Spleen (tissue), 7 donors: ENCODE results near the gene PXT1.

Source experiments
- POLR2A ChIP-seq, 3 donors: fragments of 450-650 bp; IDR thresholded peaks; one replicate each; pipeline ENCODE4 v1.5.1; 2017; ENCODE audit warnings: antibody characterized with exemption in 3 of 3, mild to moderate bottlenecking in 1 of 3
- TF ChIP-seq, protein P1 (sequence below), 11 experiments: fragments of 200-600 bp in 7 of 11; fragments of 450-650 bp in 4 of 11; sonication (generic) in 4 of 11; IDR thresholded peaks in 8 of 11; conservative IDR thresholded peaks in 3 of 11; 1 replicate in 7 of 11; 2 replicates in 4 of 11; pipeline versions ENCODE4 v1.4.0 to v1.8.0; 2016 to 2021; ENCODE audit warnings: antibody characterized with exemption in 11 of 11, inconsistent platforms in 4 of 11, mild to moderate bottlenecking in 1 of 11
- donor health status: DM: no; HTN: no; CAD: no; lungs with moderate emphysema.
- donor health status: DM: no; HTN: no; CAD: no.
- donor health status: DM: no; HTN: no; CAD: no.

GRCh38 chr6:36350082-36350481, 92.6 kb downstream of the PXT1 start:
- TF ChIP-seq, protein P1, sequence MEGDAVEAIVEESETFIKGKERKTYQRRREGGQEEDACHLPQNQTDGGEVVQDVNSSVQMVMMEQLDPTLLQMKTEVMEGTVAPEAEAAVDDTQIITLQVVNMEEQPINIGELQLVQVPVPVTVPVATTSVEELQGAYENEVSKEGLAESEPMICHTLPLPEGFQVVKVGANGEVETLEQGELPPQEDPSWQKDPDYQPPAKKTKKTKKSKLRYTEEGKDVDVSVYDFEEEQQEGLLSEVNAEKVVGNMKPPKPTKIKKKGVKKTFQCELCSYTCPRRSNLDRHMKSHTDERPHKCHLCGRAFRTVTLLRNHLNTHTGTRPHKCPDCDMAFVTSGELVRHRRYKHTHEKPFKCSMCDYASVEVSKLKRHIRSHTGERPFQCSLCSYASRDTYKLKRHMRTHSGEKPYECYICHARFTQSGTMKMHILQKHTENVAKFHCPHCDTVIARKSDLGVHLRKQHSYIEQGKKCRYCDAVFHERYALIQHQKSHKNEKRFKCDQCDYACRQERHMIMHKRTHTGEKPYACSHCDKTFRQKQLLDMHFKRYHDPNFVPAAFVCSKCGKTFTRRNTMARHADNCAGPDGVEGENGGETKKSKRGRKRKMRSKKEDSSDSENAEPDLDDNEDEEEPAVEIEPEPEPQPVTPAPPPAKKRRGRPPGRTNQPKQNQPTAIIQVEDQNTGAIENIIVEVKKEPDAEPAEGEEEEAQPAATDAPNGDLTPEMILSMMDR (IDR thresholded peaks at IDR 0.05 in 8 of 11, conservative IDR thresholded peaks at IDR 0.05 in 3 of 11): no peak
- no peak for TF ChIP-seq POLR2A (IDR thresholded peaks at IDR 0.05)
